GM12878 (cell line): ENCODE data around the gene SYT12. TPM values are rescaled to one million over a fixed set of nuclear protein-coding genes. Genes with fewer than 3 reads are reported as not detected.
A peak's percentile ranks its signal among the peaks of the same experiment; 100 is the strongest.

Experiments used
- BHLHE40 ChIP-seq, 2 experiments: fragments of 450-650 bp in 1 of 2; IDR thresholded peaks; 2 replicates each; pipeline ENCODE4 v1.6.1; 2011 to 2017; ENCODE audit warnings: low read depth in 2 of 2, borderline replicate concordance in 1 of 2, improper control_type of control experiment in 1 of 2, low read length in 1 of 2, mild to moderate bottlenecking in 1 of 2
- CREB1 ChIP-seq: IDR thresholded peaks from 2 replicates; pipeline ENCODE4 v1.6.1; 2012; ENCODE audit warnings: low read depth, mild to moderate bottlenecking, inconsistent platforms
- EZH2 ChIP-seq: IDR thresholded peaks from 2 replicates; pipeline ENCODE4 v1.6.1; 2012; ENCODE audit warnings: low read depth, mild to moderate bottlenecking, control low read depth, inconsistent platforms, low read length, borderline replicate concordance; ENCODE audit not compliant: control insufficient read depth
- GABPA ChIP-seq: IDR thresholded peaks from 2 replicates; pipeline ENCODE4 v1.6.1; 2014; ENCODE audit warnings: antibody characterized with exemption, low read depth, mild to moderate bottlenecking, inconsistent platforms
- MEF2A ChIP-seq: IDR thresholded peaks from 2 replicates; pipeline ENCODE4 v1.6.1; 2011; ENCODE audit warnings: low read depth, mild to moderate bottlenecking, low read length, moderate library complexity; ENCODE audit not compliant: insufficient read depth
- NKRF ChIP-seq: fragments of 450-650 bp; conservative IDR thresholded peaks from 2 replicates; pipeline ENCODE4 v1.6.1; 2017; ENCODE audit warnings: mild to moderate bottlenecking, moderate library complexity
- NRF1 ChIP-seq: conservative IDR thresholded peaks from 2 replicates; pipeline ENCODE4 v1.6.1; 2011; ENCODE audit warnings: mild to moderate bottlenecking, low read depth, low read length, improper control_type of control experiment
- PRDM15 ChIP-seq: fragments of 450-650 bp; formaldehyde crosslinking; IDR thresholded peaks from 2 replicates; pipeline ENCODE4 v1.4.0; 2020; ENCODE audit warnings: mild to moderate bottlenecking, moderate library complexity
- SIX5 ChIP-seq: IDR thresholded peaks from 2 replicates; pipeline ENCODE4 v1.6.1; 2011; ENCODE audit warnings: mild to moderate bottlenecking, low read depth, low read length, moderate library complexity; ENCODE audit not compliant: severe bottlenecking
- SUZ12 ChIP-seq: fragments of 200-600 bp; sonication (generic); IDR thresholded peaks from one replicate; pipeline ENCODE4 v1.6.1; 2018; ENCODE audit warnings: antibody characterized with exemption, mild to moderate bottlenecking; ENCODE audit not compliant: unreplicated experiment
- TCF7 ChIP-seq: IDR thresholded peaks from 2 replicates; pipeline ENCODE4 v1.6.1; 2014; ENCODE audit warnings: antibody characterized with exemption, borderline replicate concordance
- USF1 ChIP-seq: IDR thresholded peaks from 2 replicates; pipeline ENCODE4 v1.6.1; 2011; ENCODE audit warnings: borderline replicate concordance, low read depth, mild to moderate bottlenecking, moderate library complexity, mixed read lengths, low read length; ENCODE audit not compliant: insufficient read depth; ENCODE audit errors: extremely low read length
- ZBTB11 ChIP-seq: fragments of 450-650 bp; formaldehyde crosslinking; IDR thresholded peaks from 2 replicates; pipeline ENCODE4 v1.5.0; 2022; ENCODE audit warnings: mild to moderate bottlenecking, missing genetic modification characterization
- ZNF687 ChIP-seq: fragments of 450-650 bp; IDR thresholded peaks from 2 replicates; pipeline ENCODE4 v1.6.1; 2017; ENCODE audit warnings: mild to moderate bottlenecking, moderate library complexity
- polyA plus RNA-seq, 11 experiments: library from polyadenylated mRNA; depleted of rRNA in 4 of 11; unstranded in 6 of 11; stranded (reverse) in 5 of 11; fragments of >200 nt; fragmentation: Nextera tagmentation in 4 of 11; fragmentation: Illumina TruSeq in 1 of 11; extraction: Ambion mirVana in 4 of 11; extraction: Trizol in 1 of 11; gene quantifications; 1 replicate in 1 of 11; 2 replicates in 10 of 11; pipeline versions ENCODE4 v1.2.1 to v1.2.3, GENCODE V29; 2011 to 2016; ENCODE audit warnings: inconsistent platforms in 2 of 11, missing spikeins in 2 of 11, low read depth in 1 of 11
- total RNA-seq, 4 experiments: library from RNA; depleted of rRNA in 3 of 4; stranded (reverse); fragments of >200 nt in 3 of 4; fragmentation: Illumina TruSeq in 1 of 4; extraction: Trizol in 1 of 4; gene quantifications; 2 replicates each; pipeline versions ENCODE4 v1.2.1 to v1.2.3, GENCODE V29; 2013 to 2021

Gene SYT12
- total and polyA plus RNA-seq, 10 of the 15 experiments (the other 5 are each of a cell fraction or from before 2014, with no cell fraction given): 0.02 to 2.3 (median 0.84) TPM; not detected in 1

- TF ChIP-seq CREB1: peak; percentile 66
- no peak for TF ChIP-seq NKRF
- peak; percentile 53; the same call in 1 of the 2 replicates for TF ChIP-seq MEF2A
- no peak for TF ChIP-seq SIX5
- no peak for TF ChIP-seq SUZ12
- no peak for TF ChIP-seq EZH2
- no peak for TF ChIP-seq NRF1
- TF ChIP-seq ZNF687: no peak
- no peak for TF ChIP-seq TCF7
- no peak for TF ChIP-seq ZBTB11 (CRISPR knock-in tag)
- no peak for TF ChIP-seq USF1
- no peak for TF ChIP-seq GABPA
- TF ChIP-seq PRDM15: no peak
- peak in 1 of 2 experiments; percentile 66; a peak in 2 of 4 replicates for TF ChIP-seq BHLHE40 (IDR thresholded peaks at IDR 0.05; ENCODE audit: borderline replicate concordance in 1 of 2, low read depth in 2 of 2, low read length in 1 of 2)
These were observed 22.4 kb downstream of the SYT12 start (continued) for GRCh38 chr11:67045314-67045713.
